GM12801 (cell line): ENCODE measurements around the gene SIPA1L2.

Experiments used
- CTCF ChIP-seq: IDR thresholded peaks from one replicate; pipeline ENCODE4 v1.5.1; 2011; ENCODE audit warnings: control low read depth; ENCODE audit not compliant: insufficient read length; ENCODE audit errors: extremely low read depth

Gene SIPA1L2

GRCh38 chr1:232589812-232590743 lies 39.9 kb downstream of the SIPA1L2 start:
- TF ChIP-seq CTCF, result no peak

- TF ChIP-seq CTCF, result no peak
Observed at GRCh38 chr1:232589111-232589811, 40.7 kb downstream of the SIPA1L2 start.

- TF ChIP-seq CTCF, result no peak
Observed at GRCh38 chr1:232587141-232588008, 42.6 kb downstream of the SIPA1L2 start.

- TF ChIP-seq CTCF, result no peak
Observed at GRCh38 chr1:232586679-232587078, 43.3 kb downstream of the SIPA1L2 start.

GRCh38 chr1:232585486-232585885 lies 44.4 kb downstream of the SIPA1L2 start:
- no peak for TF ChIP-seq CTCF

GRCh38 chr1:232581932-232582331 lies 48.0 kb downstream of the SIPA1L2 start:
- no peak for TF ChIP-seq CTCF
